Breast epithelium (tissue), 4 donors: Measurements from ENCODE around the gene NAT9. TPM values are rescaled to one million over a fixed set of nuclear protein-coding genes. Genes with fewer than 3 reads are reported as not detected.

Source experiments
- DNase-seq, 2 donors: peaks; one replicate each; pipeline ENCODE4 v3.0.0-alpha.2; 2019; ENCODE audit warnings: low spot score in 2 of 2
- H3K27ac ChIP-seq, 2 donors: fragments of 200-600 bp; sonication (generic) in 1 of 2; one replicate each; pipeline ENCODE4 v1.5.1; 2016 to 2019; ENCODE audit warnings: mild to moderate bottlenecking in 1 of 2
- H3K27me3 ChIP-seq, 2 donors: fragments of 200-600 bp; sonication (generic) in 1 of 2; one replicate each; pipeline versions ENCODE4 v1.5.1 to v1.6.0; 2017 to 2019; ENCODE audit warnings: control low read depth in 1 of 2, mild to moderate bottlenecking in 1 of 2
- H3K36me3 ChIP-seq: fragments of 200-600 bp; one replicate; pipeline ENCODE4 v1.5.1; 2019
- H3K4me1 ChIP-seq, 2 donors: fragments of 200-600 bp; sonication (generic); one replicate each; pipeline ENCODE4 v1.5.1; 2016 to 2019; ENCODE audit warnings: control low read depth in 1 of 2
- H3K4me3 ChIP-seq, 3 donors: fragments of 200-600 bp; sonication (generic); 1 replicate in 2 of 3; 2 replicates in 1 of 3; pipeline ENCODE4 v1.5.1; 2016 to 2019; ENCODE audit warnings: mild to moderate bottlenecking in 3 of 3, moderate library complexity in 2 of 3
- H3K9me3 ChIP-seq, 2 donors: fragments of 200-600 bp; sonication (generic) in 1 of 2; one replicate each; pipeline ENCODE4 v1.5.1; 2016 to 2019; ENCODE audit warnings: control low read depth in 1 of 2
- CTCF ChIP-seq, 3 donors: fragments of 450-650 bp; IDR thresholded peaks; one replicate each; pipeline ENCODE4 v1.5.1; 2016 to 2017; ENCODE audit warnings: antibody characterized with exemption in 3 of 3, mild to moderate bottlenecking in 3 of 3, moderate library complexity in 3 of 3
- POLR2A ChIP-seq: fragments of 450-650 bp; IDR thresholded peaks from one replicate; pipeline ENCODE4 v1.6.1; 2016; ENCODE audit warnings: antibody characterized with exemption, mild to moderate bottlenecking, moderate library complexity
- POLR2AphosphoS5 ChIP-seq, 3 donors: sonication (generic); formaldehyde crosslinking; IDR thresholded peaks; one replicate each; pipeline ENCODE4 v1.6.1; 2017; ENCODE audit warnings: antibody characterized with exemption in 3 of 3
- intact Hi-C: fragments of 100-400 bp; cut with DNase I; formaldehyde crosslinking; loops from one replicate; pipeline ENCODE4 v1.15.1; 2023; ENCODE audit warnings: low total_unique reads
- total RNA-seq, 3 donors: library from RNA; depleted of rRNA; stranded (reverse); fragments of >200 nt; gene quantifications; one replicate each; pipeline ENCODE4 v1.1.0, GENCODE V29; 2016

NAT9 gene
- total RNA-seq, 3 donors from 2014 or later = 20.6 to 41.3 (median 40.0) TPM

GRCh38 chr17:74800531-74800930 is 24.4 kb upstream of the NAT9 start:
- no peaks in the 10 kb centered on the region for H3K9me3 ChIP-seq
- no peaks in the 10 kb centered on the region for H3K27me3 ChIP-seq
- H3K27ac ChIP-seq = no peak overlapping the region
- no peaks in the 10 kb centered on the region for H3K4me1 ChIP-seq
- intact Hi-C loops = no loop called here
- TF ChIP-seq CTCF (IDR thresholded peaks at IDR 0.05) (no peak), POLR2AphosphoS5 (IDR thresholded peaks at IDR 0.05) (no peak), POLR2A (no peak)
- H3K36me3 ChIP-seq = no peaks in the 10 kb centered on the region
- no peak overlapping the region for H3K4me3 ChIP-seq
- no peak for DNase-seq

GRCh38 chr17:74799097-74799496 is 23.0 kb upstream of the NAT9 start:
- no peak for DNase-seq
- intact Hi-C loops = loop anchor here (10.0 kb wide), 1 partner anchor 66 kb away; no protein-coding TSS in a partner anchor
- Histone ChIP-seq H3K27me3 (no peaks in the 10 kb centered on the region), H3K36me3 (no peaks in the 10 kb centered on the region), H3K27ac (no peak overlapping the region), H3K4me3 (no peak overlapping the region), H3K9me3 (no peaks in the 10 kb centered on the region), H3K4me1 (no peaks in the 10 kb centered on the region)
- TF ChIP-seq POLR2A = no peak
- no peak for TF ChIP-seq CTCF (IDR thresholded peaks at IDR 0.05)
- no peak for TF ChIP-seq POLR2AphosphoS5 (IDR thresholded peaks at IDR 0.05)

- H3K4me3 ChIP-seq = no peak overlapping the region
- H3K27ac ChIP-seq = no peak overlapping the region
- no peaks in the 10 kb centered on the region for H3K4me1 ChIP-seq
- H3K9me3 ChIP-seq = no peaks in the 10 kb centered on the region
- no peak for TF ChIP-seq POLR2AphosphoS5 (IDR thresholded peaks at IDR 0.05)
- TF ChIP-seq POLR2A = no peak
- TF ChIP-seq CTCF (IDR thresholded peaks at IDR 0.05) = no peak
- intact Hi-C loops = loop anchor here (10.0 kb wide), 1 partner anchor 67 kb away; no protein-coding TSS in a partner anchor
- no peaks in the 10 kb centered on the region for H3K36me3 ChIP-seq
- no peak for DNase-seq
- no peaks in the 10 kb centered on the region for H3K27me3 ChIP-seq
Measured at GRCh38 chr17:74798239-74798707, 22.1 kb upstream of the NAT9 start.

- no peaks in the 10 kb centered on the region for H3K4me1 ChIP-seq
- no peak for TF ChIP-seq CTCF (IDR thresholded peaks at IDR 0.05)
- no peak for TF ChIP-seq POLR2A
- no peak for TF ChIP-seq POLR2AphosphoS5 (IDR thresholded peaks at IDR 0.05)
- no peak for DNase-seq
- no peak overlapping the region for H3K4me3 ChIP-seq
- H3K9me3 ChIP-seq = no peaks in the 10 kb centered on the region
- no peaks in the 10 kb centered on the region for H3K27me3 ChIP-seq
- H3K27ac ChIP-seq = no peak overlapping the region
- intact Hi-C loops = loop anchor here (1.0 to 10.0 kb wide), 2 partner anchors 32 to 67 kb away; no protein-coding TSS in a partner anchor
- H3K36me3 ChIP-seq = no peaks in the 10 kb centered on the region
Measured at GRCh38 chr17:74797824-74798223, 21.7 kb upstream of the NAT9 start.

GRCh38 chr17:74796866-74797265 is 20.7 kb upstream of the NAT9 start:
- no peak for TF ChIP-seq POLR2A
- no peak for TF ChIP-seq POLR2AphosphoS5 (IDR thresholded peaks at IDR 0.05)
- no peak for TF ChIP-seq CTCF (IDR thresholded peaks at IDR 0.05)
- DNase-seq = no peak
- Histone ChIP-seq H3K9me3 (no peaks in the 10 kb centered on the region), H3K4me1 (no peaks in the 10 kb centered on the region), H3K27ac (no peak overlapping the region), H3K27me3 (no peaks in the 10 kb centered on the region), H3K4me3 (no peak overlapping the region), H3K36me3 (no peaks in the 10 kb centered on the region)
- intact Hi-C loops = loop anchor here (1.0 to 10.0 kb wide), 2 partner anchors 33 to 68 kb away; no protein-coding TSS in a partner anchor
